HepG2 (cell line): ENCODE results near the gene PRKAG1. TPM values are rescaled to one million over a fixed set of nuclear protein-coding genes. Genes with fewer than 3 reads are reported as not detected.

Experiments
- AGO2 ChIP-seq: fragments of 200-400 bp; formaldehyde crosslinking; optimal IDR thresholded peaks from 2 replicates; pipeline ENCODE3; 2017; ENCODE audit warnings: mild to moderate bottlenecking, low read depth, low read length, moderate library complexity
- BCLAF1 ChIP-seq: fragments of 450-650 bp; IDR thresholded peaks from 2 replicates; pipeline ENCODE4 v1.6.1; 2017; ENCODE audit warnings: mild to moderate bottlenecking
- CERS6 ChIP-seq: sonication (generic); formaldehyde crosslinking; IDR thresholded peaks from 2 replicates; pipeline ENCODE4 v1.5.0; 2020; ENCODE audit warnings: missing genetic modification reagents
- GLMP ChIP-seq: sonication (generic); formaldehyde crosslinking; IDR thresholded peaks from 2 replicates; pipeline ENCODE4 v1.9.0; 2021; ENCODE audit warnings: missing genetic modification reagents, mild to moderate bottlenecking, borderline replicate concordance
- HOMEZ ChIP-seq: IDR thresholded peaks from 2 replicates; pipeline ENCODE4 v1.6.1; 2016; ENCODE audit warnings: low read depth
- HOXA9 ChIP-seq: sonication (generic); formaldehyde crosslinking; IDR thresholded peaks from 2 replicates; pipeline ENCODE4 v1.8.1; 2022; ENCODE audit warnings: missing genetic modification reagents, mild to moderate bottlenecking, moderate library complexity, borderline replicate concordance
- SMC3 ChIP-seq: IDR thresholded peaks from 2 replicates; pipeline ENCODE4 v1.6.1; 2011; ENCODE audit warnings: low read length, improper control_type of control experiment
- TCF7 ChIP-seq: sonication (generic); IDR thresholded peaks from 2 replicates; pipeline ENCODE4 v1.6.1; 2016; ENCODE audit warnings: antibody characterized with exemption, low read depth
- ZBTB34 ChIP-seq: sonication (generic); formaldehyde crosslinking; IDR thresholded peaks from 2 replicates; pipeline ENCODE4 v1.8.0; 2022; ENCODE audit warnings: mild to moderate bottlenecking, missing genetic modification reagents
- ZNF513 ChIP-seq: sonication (generic); formaldehyde crosslinking; conservative IDR thresholded peaks from 2 replicates; pipeline ENCODE4 v1.5.0; 2020; ENCODE audit warnings: missing genetic modification reagents
- ZNF550 ChIP-seq: sonication (generic); formaldehyde crosslinking; IDR thresholded peaks from 2 replicates; pipeline ENCODE4 v1.4.0; 2020; ENCODE audit warnings: mild to moderate bottlenecking, missing genetic modification reagents, borderline replicate concordance
- ZNF615 ChIP-seq: sonication (generic); formaldehyde crosslinking; IDR thresholded peaks from 2 replicates; pipeline ENCODE4 v1.5.0; 2020; ENCODE audit warnings: mild to moderate bottlenecking, missing genetic modification reagents, borderline replicate concordance
- polyA plus RNA-seq, 8 experiments: library from polyadenylated mRNA; depleted of rRNA in 3 of 8; stranded (reverse) in 7 of 8; unstranded in 1 of 8; fragments of >200 nt; fragmentation: Illumina TruSeq in 4 of 8; extraction: Trizol in 4 of 8; gene quantifications; 2 replicates each; pipeline versions ENCODE4 v1.2.1 to v1.2.3, GENCODE V29; 2011 to 2016; ENCODE audit warnings: low read depth in 4 of 8, missing spikeins in 1 of 8, mixed read lengths in 1 of 8; ENCODE audit not compliant: insufficient read depth in 1 of 8
- total RNA-seq, 5 experiments: library from RNA; depleted of rRNA; stranded (reverse); fragments of >200 nt; fragmentation: Illumina TruSeq; extraction: Trizol; gene quantifications; 2 replicates each; pipeline ENCODE4 v1.2.3, GENCODE V29; 2016; ENCODE audit warnings: low read depth in 1 of 5
- TF ChIP-seq, protein P1 (sequence below): sonication (generic); formaldehyde crosslinking; IDR thresholded peaks from 2 replicates; pipeline ENCODE4 v1.4.0; 2020; ENCODE audit warnings: missing genetic modification reagents, borderline replicate concordance
- TF ChIP-seq, protein P2 (sequence below): sonication (generic); formaldehyde crosslinking; IDR thresholded peaks from 2 replicates; pipeline ENCODE4 v1.5.1; 2020; ENCODE audit warnings: missing genetic modification reagents, mild to moderate bottlenecking, borderline replicate concordance

PRKAG1 gene
- total and polyA plus RNA-seq, 2 of the 13 experiments (the other 11 are each of a cell fraction or from before 2014, with no cell fraction given) = 26.1 to 32.8 TPM

GRCh38 chr12:49060237-49061156, 41.9 kb upstream of the PRKAG1 start, which contains the start of gene KMT2D (continued):
- TF ChIP-seq, protein P1, sequence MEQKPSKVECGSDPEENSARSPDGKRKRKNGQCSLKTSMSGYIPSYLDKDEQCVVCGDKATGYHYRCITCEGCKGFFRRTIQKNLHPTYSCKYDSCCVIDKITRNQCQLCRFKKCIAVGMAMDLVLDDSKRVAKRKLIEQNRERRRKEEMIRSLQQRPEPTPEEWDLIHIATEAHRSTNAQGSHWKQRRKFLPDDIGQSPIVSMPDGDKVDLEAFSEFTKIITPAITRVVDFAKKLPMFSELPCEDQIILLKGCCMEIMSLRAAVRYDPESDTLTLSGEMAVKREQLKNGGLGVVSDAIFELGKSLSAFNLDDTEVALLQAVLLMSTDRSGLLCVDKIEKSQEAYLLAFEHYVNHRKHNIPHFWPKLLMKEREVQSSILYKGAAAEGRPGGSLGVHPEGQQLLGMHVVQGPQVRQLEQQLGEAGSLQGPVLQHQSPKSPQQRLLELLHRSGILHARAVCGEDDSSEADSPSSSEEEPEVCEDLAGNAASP = peak; percentile 61; the same call in 1 of the 2 replicates
- no peak for TF ChIP-seq CERS6
- no peak; the same call in 1 of the 2 replicates for TF ChIP-seq HOMEZ
- no peak for TF ChIP-seq GLMP
- no peak for TF ChIP-seq ZNF513 (CRISPR knock-in tag)
- peak; percentile 64 for TF ChIP-seq AGO2
- no peak for TF ChIP-seq SMC3
- TF ChIP-seq HOXA9 (CRISPR knock-in tag) = peak; percentile 75
- TF ChIP-seq BCLAF1 = no peak
- 0 out of 2 replicates have a peak, but pooled peaks have one; percentile 39 for TF ChIP-seq ZBTB34 (CRISPR knock-in tag)
- TF ChIP-seq ZNF615 (CRISPR knock-in tag) = peak; percentile 80
- TF ChIP-seq TCF7 = 0 out of 2 replicates have a peak, but pooled peaks have one; percentile 24
- TF ChIP-seq, protein P2, sequence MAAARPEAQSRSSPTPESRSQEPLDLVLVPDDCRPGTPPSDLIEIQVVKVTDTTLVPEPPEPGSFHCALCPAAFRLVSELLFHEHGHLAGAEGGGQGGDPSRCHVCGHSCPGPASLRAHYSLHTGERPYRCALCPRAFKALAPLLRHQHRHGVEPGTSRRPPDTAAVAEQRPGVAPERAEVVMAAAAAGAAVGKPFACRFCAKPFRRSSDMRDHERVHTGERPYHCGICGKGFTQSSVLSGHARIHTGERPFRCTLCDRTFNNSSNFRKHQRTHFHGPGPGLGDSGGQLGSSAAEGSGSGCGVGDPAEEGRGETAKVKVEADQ = peak; percentile 79; the same call in 1 of the 2 replicates
- TF ChIP-seq ZNF550 (CRISPR knock-in tag) = no peak
